IPS-18a (cell line): ENCODE results near the gene PCCA.
"Not testable (repeated sequence)": the region's sequence is repeated elsewhere in the genome, so short reads cannot be mapped to it uniquely, and the experiment has no call there.

ENCODE experiments used
- H3K27ac ChIP-seq: one replicate; pipeline ENCODE4 v1.5.1; 2013; ENCODE audit warnings: low read length
- H3K27me3 ChIP-seq: one replicate; pipeline ENCODE4 v1.6.1; 2013; ENCODE audit warnings: mild to moderate bottlenecking, low read length; ENCODE audit not compliant: control insufficient read depth, insufficient read depth
- H3K36me3 ChIP-seq: one replicate; pipeline ENCODE4 v1.6.1; 2013; ENCODE audit warnings: low read depth, low read length; ENCODE audit not compliant: control insufficient read depth
- H3K4me1 ChIP-seq: one replicate; pipeline ENCODE4 v1.6.1; 2013; ENCODE audit warnings: low read depth, low read length; ENCODE audit not compliant: control insufficient read depth
- H3K4me3 ChIP-seq: one replicate; pipeline ENCODE4 v1.5.1; 2013; ENCODE audit warnings: low read length
- H3K9ac ChIP-seq: one replicate; pipeline ENCODE4 v1.6.1; 2013; ENCODE audit warnings: mild to moderate bottlenecking, low read length, moderate library complexity
- H3K9me3 ChIP-seq: one replicate; pipeline ENCODE4 v1.6.1; 2013; ENCODE audit warnings: low read depth, low read length; ENCODE audit not compliant: control insufficient read depth

Gene PCCA

GRCh38 chr13:100203696-100204367 is 114.9 kb downstream of the PCCA start:
- no peaks in the 10 kb centered on the region for H3K36me3 ChIP-seq
- H3K4me3 ChIP-seq, result no peak overlapping the region
- no peak overlapping the region for H3K9ac ChIP-seq
- H3K9me3 ChIP-seq, result no peaks in the 10 kb centered on the region
- no peaks in the 10 kb centered on the region for H3K27me3 ChIP-seq
- peaks cover 3% of the 10 kb centered on the region for H3K4me1 ChIP-seq
- no peak overlapping the region for H3K27ac ChIP-seq

GRCh38 chr13:100208002-100208401 is 119.1 kb downstream of the PCCA start:
- H3K9me3 ChIP-seq, result no peaks in the 10 kb centered on the region
- no peak overlapping the region for H3K4me3 ChIP-seq
- H3K4me1 ChIP-seq, result peaks cover 3% of the 10 kb centered on the region
- H3K36me3 ChIP-seq, result peaks cover 8% of the 10 kb centered on the region
- no peaks in the 10 kb centered on the region for H3K27me3 ChIP-seq
- no peak overlapping the region for H3K9ac ChIP-seq
- H3K27ac ChIP-seq, result no peak overlapping the region

DNA sequence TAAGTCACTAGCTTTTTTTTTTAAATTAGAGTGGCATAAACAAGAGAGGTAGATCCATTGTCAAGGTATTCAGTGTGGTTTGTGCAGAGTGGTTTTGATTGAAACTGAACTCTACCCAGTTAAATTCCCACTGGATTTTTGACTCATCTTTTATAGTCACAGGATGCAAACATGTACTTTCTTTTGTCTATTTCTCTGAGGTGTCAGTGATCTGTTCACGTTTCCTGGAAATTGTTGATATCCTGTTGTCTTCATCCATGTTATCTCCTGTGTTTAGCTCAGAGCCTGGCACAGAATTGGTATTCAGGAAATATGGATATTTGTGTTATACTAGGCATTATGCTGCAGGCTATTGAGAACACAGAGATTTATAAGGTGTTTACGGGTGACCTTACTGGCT is 119.7 kb downstream of the PCCA start:
- no peak overlapping the region for H3K9ac ChIP-seq
- no peaks in the 10 kb centered on the region for H3K9me3 ChIP-seq
- peaks cover 8% of the 10 kb centered on the region for H3K36me3 ChIP-seq
- H3K27ac ChIP-seq, result no peak overlapping the region
- H3K27me3 ChIP-seq, result no peaks in the 10 kb centered on the region
- H3K4me3 ChIP-seq, result no peak overlapping the region
- peaks cover 3% of the 10 kb centered on the region for H3K4me1 ChIP-seq

DNA sequence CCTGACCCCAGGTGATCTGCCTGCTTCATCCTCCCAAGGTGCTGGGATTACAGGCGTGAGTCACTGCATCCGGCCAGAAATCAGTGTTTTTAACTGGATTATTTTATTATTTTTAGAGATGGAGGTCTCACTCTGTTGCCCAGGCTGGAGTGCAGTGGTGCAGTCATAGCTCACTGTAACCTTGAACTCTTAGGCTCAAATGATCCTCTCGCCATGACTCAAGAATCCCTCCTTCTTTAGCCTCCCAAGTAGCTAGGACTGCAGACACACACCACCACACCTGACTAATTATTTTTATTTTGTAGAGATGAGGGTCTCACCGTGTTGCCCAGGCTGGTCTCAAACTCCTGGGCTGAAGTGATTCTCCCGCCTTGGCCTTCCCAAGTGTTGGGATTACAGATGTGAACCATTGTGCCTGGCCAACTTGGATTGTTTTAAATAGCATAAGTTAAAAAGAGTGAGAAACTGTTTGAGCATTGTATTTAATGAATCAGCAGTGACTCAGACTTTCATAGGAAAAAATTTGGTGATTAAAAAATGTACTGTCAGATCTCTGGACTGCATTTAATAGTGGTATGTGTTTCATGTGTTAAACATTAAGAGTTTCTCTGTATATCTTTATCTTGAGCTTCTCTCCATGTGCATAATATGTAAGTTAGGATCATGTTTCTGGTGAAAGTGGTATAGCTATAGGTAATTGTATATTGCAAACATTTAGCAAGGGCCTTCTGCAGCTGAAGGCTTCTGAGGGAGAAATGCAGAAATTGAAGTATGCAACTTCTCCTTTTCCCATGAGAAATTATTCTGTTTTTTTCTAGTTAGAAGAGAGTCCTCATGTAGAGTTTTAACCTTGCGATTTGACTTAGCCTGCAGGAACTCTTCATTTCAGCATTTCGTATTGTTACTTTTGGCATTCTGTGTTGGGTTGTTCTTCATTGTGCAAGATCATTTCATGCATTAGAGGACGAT is 121.2 kb downstream of the PCCA start:
- no peak overlapping the region for H3K9ac ChIP-seq
- H3K36me3 ChIP-seq, result peaks cover 8% of the 10 kb centered on the region
- H3K4me1 ChIP-seq, result no peaks in the 10 kb centered on the region
- H3K4me3 ChIP-seq, result no peak overlapping the region
- H3K9me3 ChIP-seq, result no peaks in the 10 kb centered on the region
- no peaks in the 10 kb centered on the region for H3K27me3 ChIP-seq
- H3K27ac ChIP-seq, result no peak overlapping the region

DNA sequence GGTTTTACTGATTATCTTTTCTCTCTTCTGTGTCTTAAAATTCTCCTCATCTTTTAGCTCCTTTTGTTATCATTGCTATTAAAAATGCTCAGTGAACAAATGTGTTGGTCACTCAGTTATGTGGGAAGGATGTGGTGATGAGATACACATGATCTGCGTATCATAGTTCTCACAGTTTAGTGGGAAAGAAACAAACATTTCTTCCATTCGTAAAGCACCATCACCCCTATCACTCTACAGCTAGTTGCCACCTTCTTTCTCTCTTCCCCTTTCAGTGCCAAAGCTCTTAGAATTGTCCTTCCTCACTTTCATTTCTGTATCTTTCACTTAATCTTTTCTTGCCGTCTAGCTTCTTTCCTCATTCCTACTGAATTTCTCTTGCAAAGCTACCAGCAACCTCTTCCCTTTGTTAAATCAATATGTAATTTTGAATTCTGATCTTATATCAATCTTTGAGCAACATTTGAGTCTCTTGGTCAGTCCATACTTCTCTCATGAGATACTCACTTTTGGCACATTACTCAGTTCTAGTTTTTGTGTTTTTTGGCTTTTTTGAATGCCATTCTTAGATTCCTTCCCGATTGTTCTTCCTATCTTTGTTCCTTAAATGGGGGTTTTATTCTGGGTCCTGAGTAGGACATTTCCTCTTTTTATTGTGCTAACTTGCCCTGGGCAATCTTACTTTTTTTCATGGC is 122.3 kb downstream of the PCCA start:
- no peak overlapping the region for H3K4me3 ChIP-seq
- H3K9ac ChIP-seq, result no peak overlapping the region
- H3K27ac ChIP-seq, result no peak overlapping the region
- peaks cover 8% of the 10 kb centered on the region for H3K36me3 ChIP-seq
- no peaks in the 10 kb centered on the region for H3K27me3 ChIP-seq
- no peaks in the 10 kb centered on the region for H3K4me1 ChIP-seq
- H3K9me3 ChIP-seq, result no peaks in the 10 kb centered on the region

- no peaks in the 10 kb centered on the region for H3K4me1 ChIP-seq
- no peaks in the 10 kb centered on the region for H3K9me3 ChIP-seq
- H3K36me3 ChIP-seq, result peaks cover 11% of the 10 kb centered on the region
- H3K27me3 ChIP-seq, result no peaks in the 10 kb centered on the region
- H3K27ac ChIP-seq, result no peak overlapping the region
- H3K9ac ChIP-seq, result no peak overlapping the region
- no peak overlapping the region for H3K4me3 ChIP-seq
These were observed 124.1 kb downstream of the PCCA start for GRCh38 chr13:100212904-100213553.

- no peak overlapping the region for H3K27ac ChIP-seq
- H3K9ac ChIP-seq, result no peak overlapping the region
- no peaks in the 10 kb centered on the region for H3K4me1 ChIP-seq
- no peaks in the 10 kb centered on the region for H3K9me3 ChIP-seq
- H3K27me3 ChIP-seq, result no peaks in the 10 kb centered on the region
- no peak overlapping the region for H3K4me3 ChIP-seq
- peaks cover 11% of the 10 kb centered on the region for H3K36me3 ChIP-seq
These were observed 124.7 kb downstream of the PCCA start for GRCh38 chr13:100213576-100213975.

GRCh38 chr13:100214886-100215285 is 126.0 kb downstream of the PCCA start:
- Histone ChIP-seq H3K27ac (no peak overlapping the region), H3K9me3 (no peaks in the 10 kb centered on the region), H3K36me3 (peaks cover 11% of the 10 kb centered on the region), H3K9ac (no peak overlapping the region), H3K4me1 (no peaks in the 10 kb centered on the region), H3K4me3 (no peak overlapping the region), H3K27me3 (no peaks in the 10 kb centered on the region)

DNA sequence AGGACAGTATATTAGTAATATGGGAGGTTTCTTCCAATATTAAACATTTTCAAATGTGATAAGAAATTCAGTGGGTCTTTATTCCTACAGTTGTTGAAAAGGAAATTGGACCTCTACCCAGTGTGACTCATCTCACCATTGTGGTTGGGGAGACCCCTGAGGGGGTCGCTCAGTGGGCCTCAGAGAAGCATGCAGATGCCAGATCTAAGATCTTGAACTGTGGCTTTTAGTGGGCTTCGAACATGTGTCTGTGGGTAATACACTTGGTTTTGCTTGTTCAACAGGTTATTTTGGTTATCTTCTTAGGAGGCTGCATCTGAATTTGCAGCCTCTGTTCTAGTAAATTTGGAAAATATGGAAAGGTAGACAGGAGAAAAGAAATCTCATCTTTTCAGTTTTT is 132.3 kb downstream of the PCCA start:
- Histone ChIP-seq H3K9me3 (no peaks in the 10 kb centered on the region), H3K9ac (no peak overlapping the region), H3K27ac (no peak overlapping the region)

DNA sequence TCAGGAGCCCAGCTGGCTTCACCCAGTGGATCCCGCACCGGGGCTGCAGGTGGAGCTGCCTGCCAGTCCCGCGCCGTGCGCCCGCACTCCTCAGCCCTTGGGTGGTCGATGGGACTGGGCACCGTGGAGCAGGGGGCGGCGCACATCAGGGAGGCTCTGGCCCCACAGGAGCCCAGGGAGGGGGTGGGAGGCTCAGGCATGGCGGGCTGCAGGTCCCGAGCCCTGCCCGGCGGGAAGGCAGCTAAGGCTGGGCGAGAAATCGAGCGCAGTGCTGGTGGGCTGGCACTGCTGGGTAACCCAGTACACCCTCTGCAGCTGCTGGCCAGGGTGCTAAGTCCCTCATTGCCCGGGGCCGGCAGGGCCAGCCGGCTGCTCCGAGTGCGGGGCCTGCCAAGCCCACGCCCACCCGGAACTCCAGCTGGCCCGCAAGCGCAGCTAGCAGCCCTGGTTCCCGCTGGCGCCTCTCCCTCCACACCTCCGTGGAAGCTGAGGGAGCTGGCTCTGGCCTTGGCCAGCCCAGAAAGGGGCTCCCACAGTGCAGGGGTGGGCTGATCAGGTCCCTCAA is 135.2 kb downstream of the PCCA start:
- not testable (repeated sequence) for H3K36me3 ChIP-seq

More for the DNA sequence above, 132.3 kb downstream of the PCCA start:
- peaks cover 3% of the 10 kb centered on the region for H3K36me3 ChIP-seq
- H3K27me3 ChIP-seq, result no peaks in the 10 kb centered on the region
- H3K4me3 ChIP-seq, result no peak overlapping the region
- H3K4me1 ChIP-seq, result peaks cover 8% of the 10 kb centered on the region

DNA sequence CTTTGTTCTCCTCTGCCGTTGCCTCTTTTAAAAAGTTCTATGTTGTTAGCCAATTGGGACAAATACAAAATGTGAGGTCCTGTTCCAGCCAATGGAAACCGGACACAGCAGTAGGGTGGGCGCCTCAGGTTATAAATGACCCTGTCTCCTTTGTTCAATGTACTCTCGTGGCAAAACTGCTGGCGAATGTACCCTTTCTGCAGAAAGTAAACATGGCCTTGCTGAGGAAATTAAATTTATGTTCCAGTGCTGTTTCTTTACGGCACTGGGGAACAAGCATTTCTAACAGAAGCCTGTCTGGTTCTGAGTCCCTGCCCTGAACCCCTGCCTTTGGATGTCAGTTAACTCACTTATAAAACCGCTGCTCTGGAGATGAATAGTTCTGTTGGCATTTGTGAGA is 140.7 kb downstream of the PCCA start:
- no peaks in the 10 kb centered on the region for H3K36me3 ChIP-seq
- H3K9ac ChIP-seq, result no peak overlapping the region
- H3K9me3 ChIP-seq, result no peaks in the 10 kb centered on the region
- peaks cover 17% of the 10 kb centered on the region for H3K4me1 ChIP-seq
- no peak overlapping the region for H3K4me3 ChIP-seq
- H3K27me3 ChIP-seq, result no peaks in the 10 kb centered on the region
- no peak overlapping the region for H3K27ac ChIP-seq

More for the DNA sequence above, 135.2 kb downstream of the PCCA start:
- not testable (repeated sequence) for H3K27ac ChIP-seq, H3K9me3 ChIP-seq, H3K4me3 ChIP-seq, H3K9ac ChIP-seq, H3K4me1 ChIP-seq, H3K27me3 ChIP-seq
